ENCODE measurements around the gene NTM. TPM values are rescaled to one million over a fixed set of nuclear protein-coding genes. Genes with fewer than 3 reads are reported as not detected.
A peak's percentile ranks its signal among the peaks of the same experiment; 100 is the strongest.

The NTM gene
- polyA plus RNA-seq, 1 donor (not counting 4 experiments of a cell fraction or from before 2014, with no cell fraction given), result 47.9 TPM

DNA sequence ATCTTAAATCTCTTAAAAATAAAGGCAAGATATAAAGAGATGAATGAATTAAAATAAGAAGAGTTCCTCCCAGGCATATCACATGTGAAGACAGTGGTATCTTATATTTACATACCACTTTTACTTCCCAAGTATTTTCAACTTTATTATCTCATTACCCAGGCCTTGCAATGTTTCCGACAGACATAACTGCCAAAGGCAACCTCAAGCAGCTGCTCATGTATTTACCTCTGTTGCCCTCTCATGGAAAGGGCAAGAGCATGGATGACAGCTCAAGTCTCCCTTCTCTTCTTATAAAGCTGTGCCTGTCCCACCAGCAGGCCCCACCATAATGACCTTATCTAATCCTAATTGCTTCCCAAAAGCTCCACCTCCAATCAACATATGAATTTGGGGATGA lies 894.2 kb downstream of the NTM start:
- H2AFZ ChIP-seq (ENCODE audit: control insufficient read depth, low read length), result no peak overlapping the region
- dilution Hi-C loops (cut with MboI; ENCODE audit: extremely low pct_ligation_motif_present, low sequenced_read_pairs), result no loop called here
- H3K4me2 ChIP-seq (ENCODE audit: control insufficient read depth, extremely low read depth, insufficient read depth, low read depth, low read length), result no peak overlapping the region
- TF ChIP-seq, protein P1, sequence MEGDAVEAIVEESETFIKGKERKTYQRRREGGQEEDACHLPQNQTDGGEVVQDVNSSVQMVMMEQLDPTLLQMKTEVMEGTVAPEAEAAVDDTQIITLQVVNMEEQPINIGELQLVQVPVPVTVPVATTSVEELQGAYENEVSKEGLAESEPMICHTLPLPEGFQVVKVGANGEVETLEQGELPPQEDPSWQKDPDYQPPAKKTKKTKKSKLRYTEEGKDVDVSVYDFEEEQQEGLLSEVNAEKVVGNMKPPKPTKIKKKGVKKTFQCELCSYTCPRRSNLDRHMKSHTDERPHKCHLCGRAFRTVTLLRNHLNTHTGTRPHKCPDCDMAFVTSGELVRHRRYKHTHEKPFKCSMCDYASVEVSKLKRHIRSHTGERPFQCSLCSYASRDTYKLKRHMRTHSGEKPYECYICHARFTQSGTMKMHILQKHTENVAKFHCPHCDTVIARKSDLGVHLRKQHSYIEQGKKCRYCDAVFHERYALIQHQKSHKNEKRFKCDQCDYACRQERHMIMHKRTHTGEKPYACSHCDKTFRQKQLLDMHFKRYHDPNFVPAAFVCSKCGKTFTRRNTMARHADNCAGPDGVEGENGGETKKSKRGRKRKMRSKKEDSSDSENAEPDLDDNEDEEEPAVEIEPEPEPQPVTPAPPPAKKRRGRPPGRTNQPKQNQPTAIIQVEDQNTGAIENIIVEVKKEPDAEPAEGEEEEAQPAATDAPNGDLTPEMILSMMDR (optimal IDR thresholded peaks at IDR 0.05 in 1 of 3, IDR thresholded peaks at IDR 0.05 in 1 of 3, conservative IDR thresholded peaks at IDR 0.05 in 1 of 3; ENCODE audit: extremely low read depth in 1 of 3, insufficient read depth in 2 of 3, low read length in 3 of 3), result no peak
- no peak for TF ChIP-seq EZH2 (IDR thresholded peaks at IDR 0.05; ENCODE audit: low read length)
- H3K9ac ChIP-seq (ENCODE audit: control insufficient read depth, extremely low read depth, insufficient read depth, low read length), result no peak overlapping the region
- FAIRE-seq (no peak), DNase-seq (ENCODE audit: low read depth, low spot score) (no peak)
- no peaks in the 10 kb centered on the region for H3K27me3 ChIP-seq (ENCODE audit: control insufficient read depth, extremely low read depth, insufficient read depth, low read length)
- H3K36me3 ChIP-seq (ENCODE audit: control insufficient read depth in 2 of 2, extremely low read depth in 1 of 2, insufficient read depth in 2 of 2, low read length in 2 of 2), result no peaks in the 10 kb centered on the region
- H3K4me1 ChIP-seq (ENCODE audit: control insufficient read depth, extremely low read depth, insufficient read depth, low read length), result no peaks in the 10 kb centered on the region
- no peaks in the 10 kb centered on the region for H3K9me1 ChIP-seq (ENCODE audit: control insufficient read depth, extremely low read depth, insufficient read depth, low read length)
- H3K27ac ChIP-seq (ENCODE audit: control insufficient read depth, insufficient read depth, low read length), result no peak overlapping the region
- no peak overlapping the region for H3K4me3 ChIP-seq (ENCODE audit: control insufficient read depth in 2 of 3, extremely low read depth in 1 of 3, insufficient read depth in 2 of 3, low read depth in 1 of 3, low read length in 3 of 3)
- H4K20me1 ChIP-seq (ENCODE audit: control insufficient read depth, extremely low read depth, insufficient read depth, low read length), result no peaks in the 10 kb centered on the region
- no peaks in the 10 kb centered on the region for H3K9me3 ChIP-seq (ENCODE audit: control insufficient read depth, low read depth, low read length)
- no peaks in the 10 kb centered on the region for H3K79me2 ChIP-seq (ENCODE audit: control insufficient read depth, insufficient read depth, low read length)

DNA sequence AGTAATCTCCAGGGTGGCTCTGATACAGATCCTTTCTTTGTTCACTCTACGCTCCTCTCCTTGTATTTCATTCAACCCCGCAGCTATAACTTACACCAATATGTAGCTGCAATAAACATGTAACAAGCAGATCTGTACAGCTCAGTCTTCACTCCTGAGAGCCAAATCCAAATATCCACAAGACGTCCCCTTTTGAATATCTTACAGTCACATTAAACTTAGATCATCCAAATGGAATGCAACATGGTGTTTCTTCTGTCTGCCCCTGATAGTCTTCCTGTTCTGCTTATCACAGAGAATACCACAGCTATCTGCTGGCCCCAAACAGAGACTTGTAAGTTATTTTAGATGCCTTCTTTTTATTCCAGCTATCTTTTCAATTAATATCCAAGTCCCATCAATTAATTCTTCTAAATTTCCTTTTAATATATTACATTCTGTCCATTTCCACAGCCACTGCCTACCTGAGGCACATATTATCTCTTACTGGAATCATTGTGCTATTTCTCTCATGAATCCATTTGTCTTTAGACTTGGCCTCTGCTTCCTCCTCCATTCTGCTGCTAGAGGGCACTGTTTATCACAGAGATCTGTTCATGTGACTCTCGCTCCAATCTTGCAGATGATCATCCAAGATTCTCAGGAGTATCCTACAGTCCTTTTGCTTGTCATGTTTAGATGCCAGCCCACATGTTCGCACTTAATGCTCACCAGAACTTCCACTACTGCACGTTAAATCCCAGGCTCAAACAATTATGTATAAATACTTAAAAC lies 908.6 kb downstream of the NTM start:
- no peaks in the 10 kb centered on the region for H3K36me3 ChIP-seq (ENCODE audit: control insufficient read depth in 2 of 2, extremely low read depth in 1 of 2, insufficient read depth in 2 of 2, low read length in 2 of 2)
- no peaks in the 10 kb centered on the region for H4K20me1 ChIP-seq (ENCODE audit: control insufficient read depth, extremely low read depth, insufficient read depth, low read length)
- no peak for TF ChIP-seq EZH2 (IDR thresholded peaks at IDR 0.05; ENCODE audit: low read length)
- TF ChIP-seq, protein P1 (optimal IDR thresholded peaks at IDR 0.05 in 1 of 3, IDR thresholded peaks at IDR 0.05 in 1 of 3, conservative IDR thresholded peaks at IDR 0.05 in 1 of 3; ENCODE audit: extremely low read depth in 1 of 3, insufficient read depth in 2 of 3, low read length in 3 of 3), result peak; percentile 31 to 44 (median 34)
- H3K9me1 ChIP-seq (ENCODE audit: control insufficient read depth, extremely low read depth, insufficient read depth, low read length), result no peaks in the 10 kb centered on the region
- no peaks in the 10 kb centered on the region for H3K79me2 ChIP-seq (ENCODE audit: control insufficient read depth, insufficient read depth, low read length)
- FAIRE-seq (no peak), DNase-seq (ENCODE audit: low read depth, low spot score) (no peak)
- no peaks in the 10 kb centered on the region for H3K27me3 ChIP-seq (ENCODE audit: control insufficient read depth, extremely low read depth, insufficient read depth, low read length)
- no peak overlapping the region for H3K4me2 ChIP-seq (ENCODE audit: control insufficient read depth, extremely low read depth, insufficient read depth, low read depth, low read length)
- H3K4me1 ChIP-seq (ENCODE audit: control insufficient read depth, extremely low read depth, insufficient read depth, low read length), result no peaks in the 10 kb centered on the region
- no peak overlapping the region for H3K4me3 ChIP-seq (ENCODE audit: control insufficient read depth in 2 of 3, extremely low read depth in 1 of 3, insufficient read depth in 2 of 3, low read depth in 1 of 3, low read length in 3 of 3)
- no peak overlapping the region for H2AFZ ChIP-seq (ENCODE audit: control insufficient read depth, low read length)
- no peak overlapping the region for H3K9ac ChIP-seq (ENCODE audit: control insufficient read depth, extremely low read depth, insufficient read depth, low read length)
- dilution Hi-C loops (cut with MboI; ENCODE audit: extremely low pct_ligation_motif_present, low sequenced_read_pairs), result no loop called here
- no peak overlapping the region for H3K27ac ChIP-seq (ENCODE audit: control insufficient read depth, insufficient read depth, low read length)
- no peaks in the 10 kb centered on the region for H3K9me3 ChIP-seq (ENCODE audit: control insufficient read depth, low read depth, low read length)
